GM21576 (cell line): ENCODE measurements around the gene HNRNPUL1.

ENCODE experiments used
- ATAC-seq: cut with Tn5 transposase; IDR thresholded peaks from one replicate; pipeline ENCODE4 v1.9.1; 2021; ENCODE audit warnings: mild to moderate bottlenecking, moderate library complexity; ENCODE audit not compliant: unreplicated experiment

The HNRNPUL1 gene

GRCh38 chr19:41233748-41234240, 30.4 kb upstream of the HNRNPUL1 start:
- ATAC-seq = no peak

GRCh38 chr19:41234512-41235168, 29.5 kb upstream of the HNRNPUL1 start:
- ATAC-seq = no peak

GRCh38 chr19:41235480-41235879, 28.7 kb upstream of the HNRNPUL1 start:
- no peak for ATAC-seq

GRCh38 chr19:41238244-41238643, 25.9 kb upstream of the HNRNPUL1 start:
- ATAC-seq = no peak

DNA sequence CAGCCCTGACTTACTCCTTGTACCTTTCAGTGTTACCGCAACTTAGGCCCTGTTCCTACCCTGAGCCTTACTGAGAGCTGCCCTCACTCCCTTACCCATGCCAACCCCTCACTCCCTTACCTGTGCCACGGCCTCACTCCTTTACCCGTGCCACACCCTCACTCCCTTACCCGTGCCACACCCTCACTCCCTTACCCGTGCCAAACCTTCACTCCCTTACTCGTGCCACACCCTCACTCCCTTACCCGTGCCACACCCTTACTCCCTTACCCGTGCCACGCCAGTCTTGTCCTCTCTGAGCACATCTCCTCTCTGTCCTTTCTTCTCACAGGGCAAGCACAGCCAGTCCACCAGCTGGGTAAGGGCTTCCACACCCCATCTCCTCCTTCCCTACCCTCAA, 24.8 kb upstream of the HNRNPUL1 start:
- no peak for ATAC-seq

- no peak for ATAC-seq
These were observed 24.1 kb upstream of the HNRNPUL1 start for GRCh38 chr19:41239961-41240574.

DNA sequence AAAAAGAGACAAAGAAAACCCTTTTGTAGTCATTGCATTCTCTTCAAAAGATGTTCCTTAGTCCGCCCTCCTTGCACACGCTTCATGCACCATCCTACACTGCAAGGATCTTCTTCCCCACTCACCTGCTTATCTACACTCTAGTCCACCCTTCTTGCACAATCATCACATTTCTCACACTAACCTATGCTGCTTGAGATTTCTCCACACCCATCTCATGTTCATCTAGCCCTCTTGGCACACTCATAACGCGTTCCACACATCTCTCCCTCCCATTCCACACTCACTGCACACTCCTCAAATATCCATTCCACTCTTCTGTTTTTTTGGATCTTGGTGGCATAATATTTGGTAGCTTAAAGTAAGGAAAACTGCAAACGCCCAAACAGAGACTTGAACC, 22.3 kb upstream of the HNRNPUL1 start:
- ATAC-seq = no peak

DNA sequence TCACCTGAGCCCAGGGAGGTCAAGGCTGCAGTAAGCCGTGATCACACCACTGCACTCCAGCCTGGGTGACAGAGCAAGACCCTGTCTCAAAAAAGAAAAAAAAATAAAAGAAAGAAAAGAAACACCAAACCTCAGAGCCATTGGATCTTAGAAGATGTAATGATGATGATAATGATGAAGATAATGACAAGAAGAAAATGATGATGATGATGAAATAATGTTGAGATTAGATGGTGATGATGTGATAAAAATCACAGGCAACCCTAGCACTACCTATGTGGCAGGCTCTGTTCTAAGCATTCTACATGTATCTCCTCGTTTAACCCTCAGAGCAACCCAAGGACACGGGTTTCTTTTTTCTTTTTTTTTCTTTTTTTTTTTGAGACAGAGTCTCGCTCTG, 20.1 kb upstream of the HNRNPUL1 start:
- no peak for ATAC-seq

- ATAC-seq = no peak
These were observed 18.3 kb upstream of the HNRNPUL1 start for GRCh38 chr19:41245843-41246242.

DNA sequence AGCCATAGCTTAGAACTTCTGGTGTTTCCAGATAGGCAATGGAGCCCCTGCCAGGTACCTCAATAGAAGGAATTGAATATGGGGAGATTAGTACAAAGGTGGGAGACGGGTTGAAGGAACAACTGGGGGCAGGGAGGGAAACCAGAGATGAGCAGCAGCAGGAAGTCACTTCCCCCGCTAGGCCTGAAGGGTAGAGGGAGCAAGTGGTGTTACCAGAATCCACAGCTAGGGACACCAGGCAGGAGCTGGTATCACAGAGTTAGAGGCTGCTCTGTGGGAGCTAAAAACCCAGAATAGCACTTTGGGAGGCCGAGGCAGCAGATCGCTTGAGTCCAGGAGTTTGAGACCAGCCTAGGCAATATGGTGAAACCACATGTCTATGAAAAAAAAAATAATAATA, 15.3 kb upstream of the HNRNPUL1 start:
- no peak for ATAC-seq

DNA sequence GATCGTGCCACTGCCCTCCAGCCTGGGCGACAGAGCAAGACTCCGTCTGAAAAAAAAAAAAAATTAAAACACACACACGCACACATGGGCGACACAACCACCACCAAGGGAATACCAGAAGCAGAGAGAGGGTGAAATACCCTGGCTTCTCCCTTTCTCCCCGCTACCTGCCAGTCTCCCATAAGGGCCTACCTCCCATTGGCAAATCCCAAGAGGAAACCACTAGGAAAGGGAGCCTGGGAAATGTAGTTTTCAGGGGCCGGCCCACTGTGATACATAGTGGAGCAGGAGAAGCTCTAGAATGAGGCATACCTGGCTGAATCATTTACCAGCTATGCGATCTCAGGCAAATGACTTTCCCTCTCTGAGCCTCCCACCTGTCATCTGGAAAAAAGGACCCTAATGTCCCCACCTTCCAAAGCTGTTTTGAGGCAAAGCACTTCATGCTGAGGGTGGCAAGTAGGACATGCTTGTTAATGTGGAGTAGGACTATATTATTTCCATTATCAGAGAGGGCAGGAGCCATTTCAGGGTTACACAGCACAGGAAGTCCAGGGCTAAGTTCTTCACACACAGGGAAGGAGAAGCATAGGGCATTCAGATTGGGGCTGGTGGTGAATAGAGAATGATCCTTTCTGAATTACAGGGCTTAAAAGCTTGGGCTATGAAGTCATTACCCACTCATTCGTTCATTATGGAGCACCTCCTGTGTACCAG, 14.3 kb upstream of the HNRNPUL1 start:
- ATAC-seq = no peak

- ATAC-seq = no peak
These were observed 10.5 kb upstream of the HNRNPUL1 start for GRCh38 chr19:41253660-41254059.

DNA sequence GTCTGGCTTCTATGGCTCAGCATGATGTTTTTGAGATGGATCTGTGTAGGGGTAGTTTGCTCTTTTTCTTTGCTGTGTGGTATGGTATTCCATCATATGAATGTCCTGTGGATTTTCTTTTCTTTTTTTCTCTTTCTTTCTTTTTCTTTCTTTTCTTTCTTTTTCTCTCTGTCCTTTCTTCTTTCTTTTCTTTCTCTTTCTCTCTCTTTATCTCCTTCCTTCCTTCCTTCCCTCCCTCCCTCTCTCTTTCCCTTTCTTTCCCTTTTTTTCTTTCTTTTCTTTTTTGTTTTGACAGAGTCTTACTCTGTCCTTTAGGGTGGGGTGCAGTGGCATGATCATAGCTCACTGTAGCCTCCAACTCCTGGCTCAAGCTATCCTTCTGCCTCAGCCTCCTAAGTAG, 9.0 kb upstream of the HNRNPUL1 start:
- ATAC-seq = no peak

DNA sequence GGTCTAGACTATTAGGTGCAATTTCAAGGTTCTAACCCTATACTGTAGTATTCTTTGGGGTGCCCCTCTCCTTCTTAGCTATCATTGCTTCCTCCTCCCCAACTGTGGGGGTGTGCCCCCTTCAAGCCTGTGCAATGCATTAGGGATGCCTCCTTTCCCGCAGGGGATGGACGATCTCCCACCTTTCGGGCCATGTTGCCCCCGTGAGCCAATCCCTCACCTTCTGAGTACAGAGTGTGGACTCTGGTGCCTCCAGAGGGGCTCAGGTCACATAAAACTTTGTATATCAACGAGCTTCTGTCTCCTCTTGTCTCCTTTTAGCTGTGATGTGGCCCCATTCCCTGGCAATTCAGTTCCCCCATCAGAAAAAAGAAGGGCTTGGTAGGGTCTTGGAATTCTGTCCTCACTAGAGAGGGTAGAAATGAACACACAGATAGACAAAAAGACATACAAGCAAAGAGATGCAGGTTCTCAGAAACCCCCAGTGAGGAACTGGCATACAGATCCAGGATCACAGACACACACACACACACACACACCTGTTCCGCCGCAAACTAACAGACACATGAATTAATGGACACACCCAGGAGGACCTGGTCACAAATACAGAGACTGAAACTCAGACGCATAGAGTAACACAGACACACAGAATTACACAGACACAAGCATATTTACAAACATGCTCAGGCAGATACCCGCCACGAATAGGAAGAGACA, 2.5 kb upstream of the HNRNPUL1 start:
- no peak for ATAC-seq

DNA sequence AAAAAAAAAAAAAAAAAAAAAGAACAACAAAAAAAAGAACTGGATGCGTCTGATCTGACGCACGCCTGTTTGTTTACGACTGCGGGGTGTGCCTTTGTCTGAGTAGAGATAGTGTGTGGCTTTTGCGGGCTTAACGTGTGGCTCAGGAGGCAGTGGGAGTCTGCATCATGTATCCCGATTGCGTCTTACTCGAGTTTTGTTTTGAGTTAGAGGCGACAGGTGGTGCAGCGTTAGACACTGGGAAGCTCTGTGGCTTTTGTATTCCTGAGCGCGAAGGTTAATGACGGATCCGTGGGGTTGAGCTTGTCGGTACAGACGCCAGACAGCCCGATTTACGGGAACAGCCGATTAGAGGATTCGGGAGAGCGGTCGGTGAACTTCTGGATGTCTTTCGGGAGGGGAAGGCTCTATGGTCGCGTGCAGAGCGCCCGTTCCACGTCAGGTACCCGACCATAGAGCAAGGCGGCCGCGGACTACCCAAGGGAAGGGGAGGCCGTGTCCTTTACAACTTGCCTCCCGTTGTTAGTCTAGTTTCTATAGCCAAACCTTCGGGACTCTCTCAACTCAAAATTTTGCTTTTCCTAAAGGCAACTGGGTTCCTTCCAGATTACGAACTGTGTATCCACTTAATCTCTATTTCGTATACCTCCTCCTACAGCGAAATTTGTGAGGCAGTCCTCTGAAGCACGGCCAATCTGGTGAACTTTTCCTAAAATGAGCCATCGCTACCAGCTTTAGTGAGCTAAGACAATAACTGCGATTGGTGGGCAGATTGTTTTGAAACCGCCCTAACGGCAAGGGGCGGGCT, 926 bp upstream of the HNRNPUL1 start:
- ATAC-seq = no peak

GRCh38 chr19:41264581-41265394, 616 bp downstream of the HNRNPUL1 start:
- ATAC-seq = no peak

GRCh38 chr19:41265395-41266153, 1.4 kb downstream of the HNRNPUL1 start:
- ATAC-seq = no peak

- no peak for ATAC-seq
These were observed 4.9 kb downstream of the HNRNPUL1 start for GRCh38 chr19:41269055-41269454.

- no peak for ATAC-seq
These were observed 5.4 kb downstream of the HNRNPUL1 start for GRCh38 chr19:41269571-41269970.
